HepG2 (cell line): ENCODE data around the gene SERINC2. TPM values are rescaled to one million over a fixed set of nuclear protein-coding genes. Genes with fewer than 3 reads are reported as not detected.

ENCODE experiments used
- ATAC-seq: fragments of 200-7000 bp; cut with Tn5 transposase; 3 replicates; pipeline ENCODE4 v1.9.1; 2020; ENCODE audit warnings: mild to moderate bottlenecking, moderate library complexity
- BruUV-seq: library from RNA; stranded (reverse); fragments of 400-500 nt; replicated peaks from 2 replicates; lab custom pipeline; 2021; lab: Mats Ljungman, UMichigan
- CTCF ChIA-PET: fragments of 300-600 bp; formaldehyde crosslinking; extraction: SDS; loops from one replicate; lab custom pipeline; 2021; ENCODE audit warnings: low total read pairs, inconsistent platforms, low intra/inter-chr PET ratio; lab: Yijun Ruan, JAX
- POLR2A ChIA-PET: fragments of 350-600 bp; sonication (Branson Sonifier 250); formaldehyde crosslinking; loops from one replicate; lab custom pipeline; 2020; ENCODE audit warnings: antibody characterized with exemption, inconsistent platforms; lab: Yijun Ruan, JAX
- DNase-seq: peaks from one replicate; pipeline ENCODE4 v3.0.0-alpha.2; 2015; ENCODE audit warnings: low spot score
- FAIRE-seq: peaks from 3 replicates; lab custom pipeline; 2011; peaks lifted over from hg19 to GRCh38; lab: Jason Lieb, UNC
- H2AFZ ChIP-seq: one replicate; pipeline ENCODE4 v1.6.1; 2011; ENCODE audit warnings: low read length, inconsistent platforms
- H3K27ac ChIP-seq: fragments of 300-600 bp; 3 replicates; pipeline ENCODE4 v1.8.0; 2011; ENCODE audit warnings: mixed run types, mild to moderate bottlenecking, mixed read lengths, low read length, inconsistent platforms; ENCODE audit not compliant: insufficient read depth; ENCODE audit errors: extremely low read length
- H3K27me3 ChIP-seq, 2 experiments: fragments of 200-600 bp in 1 of 2; 2 replicates in 1 of 2; 3 replicates in 1 of 2; pipeline versions ENCODE4 v1.6.0 to v1.8.0; 2011; ENCODE audit warnings: low read length in 2 of 2, mild to moderate bottlenecking in 2 of 2, moderate library complexity in 2 of 2, inconsistent platforms in 1 of 2; ENCODE audit not compliant: insufficient read depth in 2 of 2, control insufficient read depth in 1 of 2
- H3K36me3 ChIP-seq, 2 experiments: fragments of 200-600 bp in 1 of 2; replicated peaks in 1 of 2; 2 replicates in 1 of 2; 3 replicates in 1 of 2; pipeline versions ENCODE4 v1.5.1 to v1.8.0; 2011; ENCODE audit warnings: low read length in 2 of 2, inconsistent platforms in 1 of 2; ENCODE audit not compliant: insufficient read depth in 2 of 2, control insufficient read depth in 1 of 2
- H3K4me1 ChIP-seq: 2 replicates; pipeline ENCODE4 v1.5.1; 2012; ENCODE audit warnings: low read length, inconsistent platforms; ENCODE audit not compliant: insufficient read depth
- H3K4me2 ChIP-seq: 2 replicates; pipeline ENCODE4 v1.6.0; 2011; ENCODE audit warnings: low read depth, low read length, inconsistent platforms
- H3K4me3 ChIP-seq, 3 experiments: fragments of 200-600 bp in 1 of 3; sonication (generic), shearing (Covaris generic) in 1 of 3; replicated peaks in 1 of 3; 2 replicates each; pipeline ENCODE4 v1.5.1; 2011 to 2016; ENCODE audit warnings: low read length in 3 of 3, inconsistent platforms in 2 of 3, low read depth in 2 of 3, mild to moderate bottlenecking in 2 of 3, control low read depth in 1 of 3, mixed read lengths in 1 of 3; ENCODE audit not compliant: insufficient read depth in 1 of 3
- H3K79me2 ChIP-seq: one replicate; pipeline ENCODE4 v1.6.1; 2011; ENCODE audit warnings: low read length, inconsistent platforms; ENCODE audit not compliant: insufficient read depth
- H3K9ac ChIP-seq: 2 replicates; pipeline ENCODE4 v1.6.0; 2011; ENCODE audit warnings: mild to moderate bottlenecking, low read depth, low read length, inconsistent platforms; ENCODE audit not compliant: insufficient read depth
- H3K9me3 ChIP-seq: 2 replicates; pipeline ENCODE4 v1.5.1; 2012; ENCODE audit warnings: mild to moderate bottlenecking, low read length
- H4K20me1 ChIP-seq: 2 replicates; pipeline ENCODE4 v1.6.0; 2011; ENCODE audit warnings: inconsistent platforms, mild to moderate bottlenecking, low read length, moderate library complexity; ENCODE audit not compliant: insufficient read depth
- ARID4A ChIP-seq: sonication (generic); formaldehyde crosslinking; IDR thresholded peaks from 2 replicates; pipeline ENCODE4 v1.5.0; 2020; ENCODE audit warnings: mild to moderate bottlenecking, missing genetic modification reagents, borderline replicate concordance
- BCLAF1 ChIP-seq: fragments of 450-650 bp; IDR thresholded peaks from 2 replicates; pipeline ENCODE4 v1.6.1; 2017; ENCODE audit warnings: mild to moderate bottlenecking
- CSRNP1 ChIP-seq: sonication (generic); formaldehyde crosslinking; IDR thresholded peaks from 2 replicates; pipeline ENCODE4 v1.8.1; 2023; ENCODE audit warnings: mild to moderate bottlenecking, missing genetic modification reagents
- DR1 ChIP-seq: sonication (generic); formaldehyde crosslinking; IDR thresholded peaks from 2 replicates; pipeline ENCODE4 v1.8.0; 2021; ENCODE audit warnings: mild to moderate bottlenecking, missing genetic modification reagents, inconsistent platforms
- NKX3-1 ChIP-seq: sonication (generic); formaldehyde crosslinking; IDR thresholded peaks from 2 replicates; pipeline ENCODE4 v1.5.0; 2020; ENCODE audit warnings: missing genetic modification reagents
- PHF20 ChIP-seq: sonication (generic); formaldehyde crosslinking; IDR thresholded peaks from 2 replicates; pipeline ENCODE4 v1.5.0; 2020; ENCODE audit warnings: mild to moderate bottlenecking, missing genetic modification reagents
- RFXAP ChIP-seq: sonication (generic); formaldehyde crosslinking; IDR thresholded peaks from 2 replicates; pipeline ENCODE4 v1.4.0; 2020; ENCODE audit warnings: missing genetic modification reagents, borderline replicate concordance
- TOPORS ChIP-seq: sonication (generic); formaldehyde crosslinking; IDR thresholded peaks from 2 replicates; pipeline ENCODE4 v1.8.0; 2023; ENCODE audit warnings: mild to moderate bottlenecking, missing genetic modification reagents
- ZNF18 ChIP-seq: sonication (generic); formaldehyde crosslinking; IDR thresholded peaks from 2 replicates; pipeline ENCODE4 v1.8.0; 2022; ENCODE audit warnings: mild to moderate bottlenecking, missing genetic modification reagents; ENCODE audit not compliant: insufficient replicate concordance
- ZNF432 ChIP-seq: sonication (generic); formaldehyde crosslinking; IDR thresholded peaks from 2 replicates; pipeline ENCODE4 v1.5.0; 2020; ENCODE audit warnings: missing genetic modification reagents, mild to moderate bottlenecking, borderline replicate concordance
- ZNF780A ChIP-seq: sonication (generic); formaldehyde crosslinking; IDR thresholded peaks from 2 replicates; pipeline ENCODE4 v1.8.0; 2022; ENCODE audit warnings: mild to moderate bottlenecking, missing genetic modification reagents, moderate library complexity
- WGBS: methylation state at CpG from one replicate; pipeline ENCODE4 v1.1.6; 2017; ENCODE audit warnings: low lambda C conversion rate; 5-methylcytosine and 5-hydroxymethylcytosine counted together
- in situ Hi-C: cut with HindIII; loops from 2 replicates; pipeline ENCODE4 v1.10.0; 2017; ENCODE audit warnings: low pct_unique_long_range_greater_than_20kb; ENCODE audit not compliant: extremely low pct_ligation_motif_present
- intact Hi-C: fragments of 100-400 bp; cut with micrococcal nuclease; formaldehyde crosslinking; loops from one replicate; pipeline ENCODE4 v1.10.0; 2022; ENCODE audit not compliant: unreplicated experiment
- polyA plus RNA-seq, 8 experiments: library from polyadenylated mRNA; depleted of rRNA in 3 of 8; stranded (reverse) in 7 of 8; unstranded in 1 of 8; fragments of >200 nt; fragmentation: Illumina TruSeq in 4 of 8; extraction: Trizol in 4 of 8; gene quantifications; 2 replicates each; pipeline versions ENCODE4 v1.2.1 to v1.2.3, GENCODE V29; 2011 to 2016; ENCODE audit warnings: low read depth in 4 of 8, missing spikeins in 1 of 8, mixed read lengths in 1 of 8; ENCODE audit not compliant: insufficient read depth in 1 of 8
- total RNA-seq, 5 experiments: library from RNA; depleted of rRNA; stranded (reverse); fragments of >200 nt; fragmentation: Illumina TruSeq; extraction: Trizol; gene quantifications; 2 replicates each; pipeline ENCODE4 v1.2.3, GENCODE V29; 2016; ENCODE audit warnings: low read depth in 1 of 5
- TF ChIP-seq, protein P1 (sequence below): sonication (generic); formaldehyde crosslinking; IDR thresholded peaks from 2 replicates; pipeline ENCODE4 v1.8.1; 2023; ENCODE audit warnings: mild to moderate bottlenecking, missing genetic modification reagents

Gene SERINC2
- total and polyA plus RNA-seq, 2 of the 13 experiments (the other 11 are each of a cell fraction or from before 2014, with no cell fraction given): 4.8 to 126 TPM

- Histone ChIP-seq H3K36me3 (no peaks in the 10 kb centered on the region; a peak in 1 of 5 replicates), H3K4me2 (peak overlapping the region; percentile 90), H3K27me3 (peaks cover 2 to 25% of the 10 kb centered on the region in 2 experiments; a peak in 2 of 5 replicates), H3K79me2 (peaks cover 25% of the 10 kb centered on the region), H3K9me3 (no peaks in the 10 kb centered on the region), H3K27ac (peak overlapping the region; percentile 72), H4K20me1 (no peaks in the 10 kb centered on the region), H2AFZ (no peak overlapping the region), H3K9ac (peak overlapping the region; percentile 85), H3K4me1 (peaks cover 80% of the 10 kb centered on the region), H3K4me3 (peak overlapping the region; percentile 88 to 97 (median 96))
- ATAC-seq: no peak
- DNase-seq: no peak
- FAIRE-seq: no peak
- CTCF ChIA-PET: no interaction called here
- no TSS peak for BruUV-seq
- intact Hi-C loops: no loop called here
- 79% methylated on average over 4 of the region's 4 CpGs for WGBS
- in situ Hi-C loops: no loop called here
- POLR2A ChIA-PET: interaction anchor here (0.7 to 1.1 kb wide), 3 partner anchors 26 to 255 kb away, joined by 3 read pairs; partner anchors contain the start of genes SNRNP40 and ZCCHC17
- TF ChIP-seq DR1 (CRISPR knock-in tag) (no peak), ZNF432 (no peak), RFXAP (CRISPR knock-in tag) (no peak), BCLAF1 (no peak), NKX3-1 (CRISPR knock-in tag) (no peak), ZNF18 (CRISPR knock-in tag) (no peak), ARID4A (CRISPR knock-in tag) (0 out of 2 replicates have a peak, but pooled peaks have one; percentile 6), ZNF780A (CRISPR knock-in tag) (no peak), PHF20 (CRISPR knock-in tag) (peak; percentile 25; the same call in 1 of the 2 replicates), TOPORS (CRISPR knock-in tag) (no peak), CSRNP1 (CRISPR knock-in tag) (no peak)
- TF ChIP-seq, protein P1, sequence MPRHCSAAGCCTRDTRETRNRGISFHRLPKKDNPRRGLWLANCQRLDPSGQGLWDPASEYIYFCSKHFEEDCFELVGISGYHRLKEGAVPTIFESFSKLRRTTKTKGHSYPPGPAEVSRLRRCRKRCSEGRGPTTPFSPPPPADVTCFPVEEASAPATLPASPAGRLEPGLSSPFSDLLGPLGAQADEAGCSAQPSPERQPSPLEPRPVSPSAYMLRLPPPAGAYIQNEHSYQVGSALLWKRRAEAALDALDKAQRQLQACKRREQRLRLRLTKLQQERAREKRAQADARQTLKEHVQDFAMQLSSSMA (CRISPR knock-in tag): 0 out of 2 replicates have a peak, but pooled peaks have one; percentile 12
Observed at GRCh38 chr1:31414980-31415370, 2.0 kb downstream of the SERINC2 start.
